Measurements from ENCODE around the gene BPIFA2. TPM values are rescaled to one million over a fixed set of nuclear protein-coding genes. Genes with fewer than 3 reads are reported as not detected.

Gene BPIFA2
- total and polyA plus RNA-seq, 2 of the 4 experiments (the other 2 are of a cell fraction), result not detected

DNA sequence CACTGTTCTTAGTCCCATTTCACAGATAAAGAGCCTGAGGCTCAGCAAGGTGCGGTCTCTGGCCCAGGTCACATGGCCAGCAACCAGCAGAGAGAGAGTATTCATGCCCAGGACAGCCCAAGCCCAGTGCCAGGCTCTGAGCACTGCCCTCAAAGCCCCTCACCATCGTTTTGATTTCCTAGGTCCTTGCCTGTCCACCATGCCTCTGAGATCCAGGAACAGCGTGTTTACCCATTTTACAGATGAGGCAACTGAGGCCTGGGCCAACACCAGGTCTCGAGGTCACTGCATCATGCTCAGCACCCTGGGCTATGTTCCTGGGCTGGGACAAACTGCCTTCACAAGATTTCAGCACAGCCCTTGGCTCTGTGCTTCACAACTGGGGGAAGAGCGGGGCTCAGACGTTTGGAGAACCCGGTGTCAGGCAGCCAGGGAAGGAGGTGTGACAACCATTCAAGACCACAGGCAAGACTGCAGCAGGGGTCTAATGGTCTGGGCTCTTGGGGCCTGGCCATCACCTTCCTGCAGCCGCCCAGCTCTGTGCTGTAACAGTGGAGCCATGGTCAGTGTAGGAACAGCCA is 1.3 kb upstream of the BPIFA2 start:
- no peak overlapping the region for H2AK5ac ChIP-seq (ENCODE audit: low read depth, low read length)

More for the DNA sequence above, 1.3 kb upstream of the BPIFA2 start:
- intact Hi-C loops (cut with micrococcal nuclease), result no loop called here
- no peak overlapping the region for H4K8ac ChIP-seq (ENCODE audit: low read depth in 2 of 2, low read length in 2 of 2)
- BruUV-seq (replicated peaks), result no TSS peak
- in situ Hi-C loops (cut with MboI; ENCODE audit: low sequenced_read_pairs), result no loop called here
- no peak overlapping the region for H2BK5ac ChIP-seq (ENCODE audit: low read depth, low read length, poor library complexity, severe bottlenecking)
- CTCF ChIA-PET, result no interaction called here
- H4K20me1 ChIP-seq (ENCODE audit: insufficient read depth, low read length), result no peaks in the 10 kb centered on the region
- ATAC-seq (ENCODE audit: low read depth), result no peak
- H2BK20ac ChIP-seq (ENCODE audit: low read depth, low read length), result no peak overlapping the region
- H3K27ac ChIP-seq (ENCODE audit: insufficient read depth, low read length), result no peak overlapping the region
- H4K5ac ChIP-seq (ENCODE audit: low read depth, low read length), result no peak overlapping the region
- H3K14ac ChIP-seq (replicated peaks; ENCODE audit: low read depth, low read length), result no peak overlapping the region
- H2BK120ac ChIP-seq (ENCODE audit: low read depth, low read length), result no peak overlapping the region
- H2AK9ac ChIP-seq (replicated peaks; ENCODE audit: low read depth, low read length, poor library complexity), result no peak overlapping the region
- no peaks in the 10 kb centered on the region for H3K36me3 ChIP-seq (ENCODE audit: control insufficient read depth, insufficient read depth, low read length)
- no peaks in the 10 kb centered on the region for H3K9me3 ChIP-seq (ENCODE audit: control insufficient read depth, insufficient read depth, low read length)
- H3K9ac ChIP-seq (ENCODE audit: low read depth, low read length), result no peak overlapping the region
- no peaks in the 10 kb centered on the region for H3K27me3 ChIP-seq (ENCODE audit: control insufficient read depth, insufficient read depth, low read length)
- no peak overlapping the region for H3K56ac ChIP-seq (ENCODE audit: extremely low read depth, insufficient read depth, low read length)
- WGBS, 2 experiments (ENCODE audit: extremely low coverage in 2 of 2, insufficient read length in 1 of 2), result 63% methylated on average over 6 of the region's 8 CpGs; no CpG with 5 or more reads in 1 of the 2 experiments
- no peak overlapping the region for H4K91ac ChIP-seq (ENCODE audit: insufficient read depth, low read depth, low read length)
- no peak overlapping the region for H2BK15ac ChIP-seq (ENCODE audit: low read depth, low read length)
- TF ChIP-seq CTCF (conservative IDR thresholded peaks at IDR 0.05; ENCODE audit: low read depth, low read length) (no peak), CHD1 (IDR thresholded peaks at IDR 0.05; ENCODE audit: low read depth, low read length) (no peak), SMC3 (IDR thresholded peaks at IDR 0.05; ENCODE audit: low read depth, low read length) (no peak), MXI1 (IDR thresholded peaks at IDR 0.05; ENCODE audit: borderline replicate concordance, low read depth, low read length) (no peak), RAD21 (IDR thresholded peaks at IDR 0.05; ENCODE audit: low read length) (no peak), RCOR1 (IDR thresholded peaks at IDR 0.05; ENCODE audit: insufficient replicate concordance, low read length) (no peak), BHLHE40 (IDR thresholded peaks at IDR 0.05; ENCODE audit: low read depth, low read length) (no peak), RFX5 (IDR thresholded peaks at IDR 0.05; ENCODE audit: low read depth, low read length) (no peak), MAZ (IDR thresholded peaks at IDR 0.05; ENCODE audit: borderline replicate concordance, low read depth, low read length) (no peak), NFE2L2 (IDR thresholded peaks at IDR 0.05; ENCODE audit: low read depth, low read length) (no peak)
- TF ChIP-seq, protein P1, sequence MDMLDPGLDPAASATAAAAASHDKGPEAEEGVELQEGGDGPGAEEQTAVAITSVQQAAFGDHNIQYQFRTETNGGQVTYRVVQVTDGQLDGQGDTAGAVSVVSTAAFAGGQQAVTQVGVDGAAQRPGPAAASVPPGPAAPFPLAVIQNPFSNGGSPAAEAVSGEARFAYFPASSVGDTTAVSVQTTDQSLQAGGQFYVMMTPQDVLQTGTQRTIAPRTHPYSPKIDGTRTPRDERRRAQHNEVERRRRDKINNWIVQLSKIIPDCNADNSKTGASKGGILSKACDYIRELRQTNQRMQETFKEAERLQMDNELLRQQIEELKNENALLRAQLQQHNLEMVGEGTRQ (IDR thresholded peaks at IDR 0.05; ENCODE audit: low read depth, low read length), result no peak
- no peak for DNase-seq
- dilution Hi-C loops (cut with HindIII; ENCODE audit: low sequenced_read_pairs, unreplicated experiment), result no loop called here
- H3K18ac ChIP-seq (ENCODE audit: low read depth, low read length), result no peak overlapping the region
- H3K4me3 ChIP-seq (ENCODE audit: insufficient read depth, low read depth, low read length), result no peak overlapping the region
- no peak overlapping the region for H3K23ac ChIP-seq (ENCODE audit: low read depth, low read length)
- no peak overlapping the region for H2AFZ ChIP-seq (replicated peaks; ENCODE audit: low read length, poor library complexity)
- no peaks in the 10 kb centered on the region for H3K79me1 ChIP-seq (ENCODE audit: low read depth in 1 of 2, low read length in 2 of 2)
- H3K4me1 ChIP-seq (ENCODE audit: control insufficient read depth, insufficient read depth, low read length), result no peaks in the 10 kb centered on the region
- no peaks in the 10 kb centered on the region for H3K9me1 ChIP-seq (ENCODE audit: insufficient read depth, low read length)
- POLR2A ChIA-PET (ENCODE audit: unreplicated experiment), result no interaction called here
- no peak overlapping the region for H3K4ac ChIP-seq (ENCODE audit: low read depth, low read length)
- no peak overlapping the region for H3K4me2 ChIP-seq (ENCODE audit: low read depth, low read length)

Data from IMR-90 (cell line).